HG03571 (cell line): ENCODE data around the gene THSD7A.
"Not testable (repeated sequence)": the region's sequence is repeated elsewhere in the genome, so short reads cannot be mapped to it uniquely, and the experiment has no call there.

Experiments
- ATAC-seq: cut with Tn5 transposase; IDR thresholded peaks from one replicate; pipeline ENCODE4 v1.9.1; 2021; ENCODE audit not compliant: unreplicated experiment

THSD7A gene

DNA sequence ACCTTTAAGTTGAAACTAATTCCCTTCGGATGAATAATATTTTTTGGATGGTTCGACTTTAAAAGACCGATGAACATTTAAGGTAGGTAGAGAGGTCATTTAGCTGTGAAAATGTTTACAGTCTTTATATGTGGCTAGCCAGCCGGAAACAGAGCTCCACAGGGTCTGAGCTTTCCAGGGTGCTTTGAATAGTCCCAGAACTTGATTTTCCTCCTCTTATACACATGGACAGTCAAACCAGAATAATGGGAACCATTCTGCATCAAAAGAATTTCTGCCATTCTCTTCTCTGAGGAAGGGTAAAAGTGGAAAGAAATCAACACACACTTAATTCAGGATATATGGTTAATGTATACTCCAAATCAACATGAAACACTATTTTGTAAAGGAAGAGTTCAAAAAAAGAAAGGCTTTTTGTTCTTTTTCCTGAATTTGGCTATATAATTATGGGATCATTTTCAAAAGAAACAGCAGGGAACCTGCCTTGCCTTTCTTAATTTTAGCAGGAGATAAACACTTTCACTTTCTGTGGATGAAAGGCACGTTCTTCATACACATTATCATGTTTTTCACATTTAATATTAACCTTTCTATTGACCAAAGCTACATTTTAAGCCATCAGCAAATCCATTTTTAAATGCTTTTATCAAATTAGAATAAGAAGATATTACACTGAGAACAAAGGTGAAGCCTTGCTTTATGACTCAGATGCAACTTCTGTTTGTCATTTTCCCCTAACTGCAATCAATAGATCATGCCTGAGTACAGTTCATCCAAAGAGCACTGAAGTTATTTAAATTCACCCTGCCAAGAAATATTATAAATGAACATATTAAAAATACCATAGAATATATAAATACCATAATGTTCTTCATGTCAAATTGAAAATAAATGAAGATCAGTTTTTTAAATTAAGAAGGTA, 307.3 kb downstream of the THSD7A start:
- ATAC-seq: no peak

DNA sequence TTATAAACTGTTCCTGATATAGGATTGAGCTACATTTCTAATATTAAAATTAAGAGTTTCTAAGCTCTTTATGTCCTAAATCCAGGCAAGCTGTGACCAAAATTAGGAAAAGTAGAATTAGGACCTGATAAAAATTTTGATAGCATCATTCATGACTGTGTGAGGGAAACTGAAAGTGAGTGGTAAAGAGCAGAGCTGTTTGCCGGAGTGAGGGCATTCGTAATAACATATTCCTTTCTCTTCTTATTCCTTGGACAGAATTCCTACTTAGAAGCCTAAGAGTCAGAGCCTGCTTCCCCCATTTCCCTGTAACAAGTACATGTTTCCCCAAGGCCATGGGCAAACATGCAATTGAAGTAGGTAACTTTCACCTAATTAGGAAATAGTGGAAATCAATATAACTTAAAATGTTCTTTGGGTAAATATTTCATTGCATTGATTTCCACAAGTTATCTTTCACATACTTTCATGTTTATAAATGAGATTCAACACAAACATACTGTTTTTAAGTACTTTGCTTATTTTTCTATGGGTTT, 310.0 kb downstream of the THSD7A start:
- not testable (repeated sequence) for ATAC-seq

DNA sequence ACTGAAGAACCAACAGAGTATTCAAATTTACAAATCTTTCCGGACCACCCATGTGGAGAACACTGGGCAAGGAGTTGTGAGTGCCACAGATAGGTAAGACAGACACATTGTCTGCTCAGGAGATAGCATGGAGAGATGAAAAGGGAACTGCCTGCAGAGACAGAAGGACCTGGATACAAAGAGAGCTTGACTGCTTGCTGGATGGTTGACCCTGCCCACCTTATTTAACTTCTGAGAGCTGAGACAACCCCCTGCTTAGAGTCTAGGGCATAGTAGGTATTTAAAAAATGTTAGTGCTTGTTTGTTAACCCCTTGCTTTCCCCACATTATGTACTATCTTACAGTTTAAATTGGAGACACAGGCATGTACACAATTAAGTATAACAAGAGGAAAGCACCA, 314.1 kb downstream of the THSD7A start:
- ATAC-seq: no peak

DNA sequence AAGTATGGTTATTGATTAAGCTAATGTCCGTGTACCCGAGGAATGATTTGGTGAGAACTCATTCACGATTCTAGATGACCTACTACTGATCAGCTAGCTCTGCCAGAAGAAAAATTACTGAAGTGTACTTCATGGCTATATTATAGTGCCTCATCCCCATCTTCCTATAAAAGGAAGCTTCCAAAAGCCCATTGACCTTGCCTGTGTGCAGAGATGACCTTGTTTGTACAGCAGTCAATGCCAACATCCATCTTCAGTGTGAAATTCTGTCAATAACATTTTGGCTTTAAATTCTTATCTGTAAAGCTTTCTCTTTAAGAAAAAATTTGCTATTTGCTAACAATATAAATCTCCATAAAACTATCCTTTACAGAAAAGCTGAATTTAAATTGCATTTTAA, 315.7 kb downstream of the THSD7A start:
- ATAC-seq: no peak

DNA sequence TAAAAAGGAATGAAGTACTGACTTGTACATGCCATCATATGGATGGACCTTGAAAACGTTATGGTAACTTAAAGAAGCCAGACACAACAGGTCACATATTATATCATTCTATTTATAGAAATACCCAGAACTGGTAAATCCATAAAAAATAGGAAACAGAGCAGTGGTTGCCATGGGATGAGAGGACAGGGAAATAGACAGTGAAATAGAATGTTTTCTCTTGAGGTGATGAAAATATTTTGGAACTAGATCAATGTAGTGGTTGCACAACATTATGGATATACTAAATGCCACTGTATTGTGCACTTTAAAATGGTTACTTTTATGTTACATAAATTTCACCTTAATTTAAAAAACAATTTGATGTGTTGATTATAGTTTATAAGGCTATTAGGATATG, 318.5 kb downstream of the THSD7A start:
- ATAC-seq: no peak

DNA sequence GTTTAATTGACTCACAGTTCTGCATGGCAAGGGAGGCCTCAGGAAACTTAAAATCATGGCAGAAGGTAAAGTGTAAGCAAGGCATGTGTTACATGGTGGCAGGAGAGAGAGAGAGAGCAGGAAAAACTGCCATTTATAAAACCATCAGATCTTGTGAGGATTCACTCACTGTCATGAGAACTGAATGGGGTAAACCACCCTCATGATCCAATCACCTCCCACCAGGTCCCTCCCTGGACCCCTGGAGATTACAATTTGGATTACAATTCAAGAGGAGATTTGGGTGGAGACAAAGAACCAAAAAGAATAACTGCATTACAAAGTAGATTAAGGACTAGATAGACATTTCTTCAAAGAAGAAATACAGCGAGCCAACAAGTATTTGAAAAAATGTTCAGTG, 324.1 kb downstream of the THSD7A start:
- no peak for ATAC-seq

DNA sequence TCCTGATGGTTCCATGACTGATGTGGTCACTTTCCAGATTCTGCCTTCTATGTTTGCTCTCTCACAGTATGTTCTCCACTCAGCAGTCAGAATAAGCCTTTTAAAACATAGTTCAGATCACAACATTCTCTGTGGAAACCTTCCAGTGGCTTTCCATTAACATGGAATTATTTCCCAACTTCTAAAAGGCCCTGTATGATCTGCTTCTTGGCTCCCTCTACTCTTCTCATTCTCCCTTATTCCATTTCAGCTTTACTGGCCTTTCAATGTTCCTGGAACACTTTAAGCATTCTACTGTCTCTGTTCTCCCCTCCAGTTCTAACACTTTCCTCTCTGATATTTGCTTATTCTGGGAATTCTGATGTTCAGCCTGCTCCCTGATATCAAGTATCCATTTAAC, 325.6 kb downstream of the THSD7A start:
- ATAC-seq: no peak

DNA sequence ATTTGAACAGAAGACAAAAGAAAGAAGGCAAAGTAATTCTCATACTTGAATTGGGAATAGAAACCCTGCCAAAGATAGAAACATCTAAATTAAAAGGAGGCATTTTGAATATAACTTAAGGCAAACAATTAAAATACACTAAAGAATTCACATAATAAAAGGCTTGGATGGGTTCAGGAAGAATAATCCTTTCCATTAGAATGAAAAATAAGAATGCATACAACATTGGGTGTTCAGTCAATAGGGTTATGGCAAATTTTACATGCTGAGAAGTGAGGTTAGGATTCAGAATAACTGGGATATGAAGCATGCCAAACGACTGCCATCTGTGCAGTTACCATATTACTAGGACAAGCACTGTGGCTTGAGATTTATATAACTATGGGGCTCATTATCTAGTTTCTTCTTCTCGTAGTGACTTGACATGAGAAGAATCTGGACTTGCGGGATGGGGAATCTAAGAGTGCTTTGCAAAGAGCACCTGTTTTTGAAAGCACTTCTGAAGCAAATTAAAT, 326.5 kb downstream of the THSD7A start:
- ATAC-seq: no peak

DNA sequence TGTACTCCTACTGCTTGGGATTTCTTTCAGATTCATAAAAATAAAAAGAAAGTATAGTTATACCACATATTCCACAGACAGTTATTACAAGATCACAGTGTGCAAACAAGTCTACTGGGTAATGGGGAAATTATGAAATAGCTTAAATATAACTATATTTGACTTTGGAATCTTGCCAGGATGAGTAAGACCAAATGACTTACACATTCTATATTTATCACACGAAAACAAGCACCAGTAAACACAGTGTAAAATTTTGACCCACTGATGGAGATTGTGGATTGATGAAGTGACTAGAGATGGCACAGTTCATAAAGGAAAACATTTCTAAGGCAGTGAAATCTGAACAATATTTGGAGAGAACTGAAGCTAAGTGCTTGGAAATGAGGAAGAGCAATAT, 339.7 kb downstream of the THSD7A start:
- no peak for ATAC-seq

DNA sequence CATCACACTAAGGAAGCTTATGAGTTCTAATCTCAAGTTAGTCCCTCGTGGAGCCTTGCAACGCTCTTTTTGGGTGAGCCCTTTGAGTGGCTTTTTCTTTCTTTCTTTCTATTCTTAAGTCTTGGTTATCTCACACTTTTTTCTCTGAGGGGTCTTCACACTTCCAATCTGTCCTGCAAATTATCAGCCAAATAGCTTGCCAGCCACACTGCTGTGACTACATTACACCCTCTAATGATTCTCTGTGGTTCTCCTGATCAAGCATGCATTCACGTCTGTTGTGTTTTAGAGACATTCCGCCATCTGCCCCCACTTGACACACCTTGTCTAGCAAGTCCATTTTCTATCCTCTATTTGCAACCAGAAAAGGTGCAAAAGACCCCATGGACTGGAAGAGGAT, 340.2 kb downstream of the THSD7A start:
- no peak for ATAC-seq

DNA sequence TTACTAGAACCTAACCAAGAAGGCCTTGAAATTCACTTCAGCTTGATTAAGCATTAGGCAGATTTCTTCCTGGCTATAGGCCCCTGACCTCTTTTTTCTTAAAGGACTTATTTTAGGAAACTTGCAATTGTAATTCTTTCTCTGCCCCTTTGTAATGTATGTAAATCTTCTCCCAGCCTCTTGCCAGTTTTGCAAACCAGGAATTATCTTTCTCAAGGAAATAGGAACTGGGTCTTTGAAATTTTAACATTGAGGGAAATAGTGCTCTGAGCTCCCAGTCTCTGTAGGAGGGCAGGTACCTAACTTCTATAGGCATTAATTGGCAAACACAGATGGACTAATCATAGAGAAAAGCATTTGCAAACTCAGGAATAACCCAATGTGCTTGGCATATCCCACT, 342.7 kb downstream of the THSD7A start:
- no peak for ATAC-seq

DNA sequence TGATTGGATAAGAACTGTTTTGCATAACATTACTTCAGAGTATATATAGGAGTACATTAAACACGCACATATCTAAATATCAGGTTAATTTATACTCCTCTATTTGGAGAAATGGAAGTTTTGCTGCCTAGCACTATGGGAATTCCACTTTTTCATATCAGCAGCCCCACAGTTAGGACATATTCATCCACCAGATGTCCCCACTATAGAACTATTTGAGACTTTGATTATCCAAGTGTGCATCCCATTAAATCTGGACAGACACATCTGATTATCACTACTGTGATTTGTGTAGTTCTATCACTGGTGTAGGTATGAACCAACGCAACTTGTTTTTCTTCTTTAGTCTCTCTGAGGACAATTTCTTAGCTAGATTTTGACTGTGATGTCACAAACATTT, 345.7 kb downstream of the THSD7A start:
- no peak for ATAC-seq

DNA sequence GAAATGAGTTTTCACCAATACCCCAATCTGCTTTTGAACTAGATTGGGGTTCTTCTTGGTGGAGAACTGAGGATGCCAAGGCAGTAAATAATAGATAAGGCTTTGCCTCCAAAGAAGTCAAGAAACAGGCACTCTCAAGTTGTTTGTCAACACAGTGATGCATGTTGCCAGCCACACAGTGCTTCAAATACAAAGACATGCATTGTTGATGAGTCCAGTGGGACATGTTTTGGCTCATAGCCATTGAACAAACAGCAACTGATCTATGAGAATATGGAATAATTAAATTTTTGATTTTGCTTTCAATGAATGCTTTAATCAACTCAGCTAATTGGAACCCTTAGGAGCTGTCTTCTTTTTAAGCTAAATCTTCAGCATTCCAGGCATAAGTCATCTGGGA, 346.4 kb downstream of the THSD7A start:
- no peak for ATAC-seq

DNA sequence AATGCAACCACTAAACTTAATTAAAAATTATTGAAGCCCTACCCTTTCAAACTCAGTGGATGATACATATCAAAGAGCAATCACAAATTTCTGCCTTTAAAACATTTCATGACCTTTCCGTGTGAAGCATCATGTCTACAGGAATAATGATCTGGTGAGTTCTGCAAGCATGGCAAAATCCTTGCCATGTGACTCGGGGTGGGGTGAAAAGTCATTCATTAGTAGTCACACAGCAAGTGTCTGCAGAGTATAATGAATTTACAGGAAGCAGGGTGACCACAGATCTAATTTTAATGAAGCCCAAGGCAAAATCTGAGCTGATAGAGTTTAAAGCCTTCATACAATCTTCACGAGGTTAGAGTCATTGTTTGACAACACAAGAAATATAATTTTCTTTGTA, 351.9 kb downstream of the THSD7A start:
- no peak for ATAC-seq

DNA sequence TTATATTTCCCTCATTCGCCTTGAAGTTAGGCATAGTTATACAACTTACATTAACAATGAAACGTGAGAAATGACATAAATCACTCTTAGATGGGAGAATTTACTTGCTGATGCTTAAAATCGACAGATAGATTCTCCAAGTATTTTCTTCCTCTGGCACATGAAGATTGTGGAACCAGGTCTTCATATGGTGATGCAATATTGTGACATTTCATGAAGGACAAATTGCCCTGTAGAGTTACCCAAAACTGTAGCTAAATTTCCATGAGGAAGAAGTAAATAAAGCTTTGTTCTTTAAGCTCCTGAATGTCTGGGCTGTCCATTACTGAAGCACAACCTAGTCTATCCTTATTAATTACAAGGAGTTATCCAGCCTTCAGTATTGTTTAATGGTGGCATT, 353.1 kb downstream of the THSD7A start:
- ATAC-seq: no peak

DNA sequence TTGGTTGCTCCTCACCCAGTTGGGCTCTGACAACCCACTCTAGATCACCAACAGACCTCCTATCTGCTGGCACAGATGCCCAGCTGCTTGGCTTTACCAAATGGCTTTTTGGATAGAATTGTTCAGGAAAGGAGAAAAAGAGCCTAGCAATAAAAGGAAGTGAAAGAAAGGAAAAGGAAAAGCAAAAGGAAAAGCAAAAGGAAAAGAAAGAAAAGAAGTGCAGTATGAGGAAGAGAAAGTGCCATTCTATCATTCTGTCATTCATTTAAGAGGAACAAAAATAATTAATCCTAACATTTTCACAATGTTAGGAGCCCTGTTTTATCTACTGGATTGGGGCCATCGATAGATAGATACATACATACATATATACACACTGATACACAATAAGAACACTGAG, 353.6 kb downstream of the THSD7A start:
- ATAC-seq: no peak

DNA sequence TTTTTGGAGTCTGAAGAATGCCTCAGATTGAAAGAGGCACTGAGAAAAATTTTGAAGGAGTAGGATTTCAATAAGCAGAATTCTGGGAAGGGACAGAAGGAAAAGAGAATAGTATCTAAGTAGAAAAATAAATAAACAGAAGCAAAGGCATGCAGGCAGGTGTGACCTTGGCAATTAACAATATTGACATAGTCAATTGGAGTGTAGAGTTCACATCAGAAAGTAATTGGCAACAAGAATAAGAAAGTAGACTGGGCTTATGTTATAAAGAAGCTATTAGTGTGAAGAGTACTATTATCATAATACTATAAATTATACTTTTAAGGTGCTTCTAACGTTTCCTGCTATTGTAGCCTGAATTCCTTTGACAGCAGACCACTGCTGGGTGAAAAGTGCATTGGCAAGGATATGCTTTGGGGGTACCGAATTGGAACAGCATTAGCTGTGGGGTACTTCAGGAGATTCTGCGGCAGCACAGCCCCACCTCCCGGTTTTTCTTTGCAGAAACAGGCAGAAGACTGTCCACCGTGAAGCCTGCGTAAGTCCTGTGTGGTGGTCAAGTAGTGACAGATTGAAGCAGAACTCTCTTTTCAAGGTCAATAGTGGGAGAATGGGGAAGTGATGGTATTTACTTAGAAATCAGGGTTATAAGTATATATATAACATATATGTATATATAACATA, 357.0 kb downstream of the THSD7A start:
- ATAC-seq: no peak

DNA sequence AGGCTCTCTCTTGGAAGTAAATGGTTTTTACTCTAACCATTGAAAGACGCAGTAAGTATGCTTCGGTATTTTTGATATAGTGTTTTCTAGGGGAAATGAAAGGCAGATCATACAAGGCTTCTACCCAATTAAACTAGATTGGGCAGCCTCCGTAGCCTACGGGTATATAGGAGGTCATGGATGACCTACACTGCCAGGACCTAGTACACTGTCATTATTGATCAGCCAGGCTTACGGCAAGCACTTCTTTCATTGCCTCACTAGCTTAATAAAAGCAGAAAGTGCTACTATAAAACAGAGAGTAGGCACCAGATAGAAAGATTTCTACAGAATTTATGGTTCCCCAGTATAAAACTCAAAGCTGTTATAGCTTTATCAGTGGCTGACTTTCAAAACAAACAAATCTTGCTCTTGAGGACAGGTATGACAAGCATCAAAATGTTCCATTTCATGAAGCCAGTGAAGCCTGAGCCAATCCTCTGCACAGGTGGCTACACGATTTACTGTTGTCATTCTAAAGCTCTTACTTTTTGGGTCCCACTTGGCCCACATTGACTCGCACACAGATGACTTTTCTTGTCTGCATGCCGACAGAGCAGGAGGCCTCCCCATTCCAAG, 358.1 kb downstream of the THSD7A start:
- no peak for ATAC-seq

DNA sequence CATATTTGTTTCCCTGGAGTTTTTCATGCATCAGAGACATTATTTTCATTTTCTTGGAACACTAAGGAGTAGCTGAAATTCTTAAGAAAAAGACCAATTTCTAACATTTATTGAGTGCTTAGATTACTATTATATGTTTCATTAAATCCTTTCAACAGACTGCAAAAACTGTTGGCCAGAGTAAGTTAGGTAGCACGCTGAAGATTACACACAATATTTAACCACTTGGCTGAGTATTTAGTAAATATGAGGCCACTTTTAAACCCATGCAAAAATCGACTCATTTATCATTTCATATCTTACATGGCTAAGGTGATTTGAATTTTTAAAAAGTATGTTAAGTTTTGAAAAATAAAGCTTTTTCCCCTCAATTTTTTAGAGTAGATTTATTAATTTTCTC, 358.8 kb downstream of the THSD7A start:
- ATAC-seq: no peak

DNA sequence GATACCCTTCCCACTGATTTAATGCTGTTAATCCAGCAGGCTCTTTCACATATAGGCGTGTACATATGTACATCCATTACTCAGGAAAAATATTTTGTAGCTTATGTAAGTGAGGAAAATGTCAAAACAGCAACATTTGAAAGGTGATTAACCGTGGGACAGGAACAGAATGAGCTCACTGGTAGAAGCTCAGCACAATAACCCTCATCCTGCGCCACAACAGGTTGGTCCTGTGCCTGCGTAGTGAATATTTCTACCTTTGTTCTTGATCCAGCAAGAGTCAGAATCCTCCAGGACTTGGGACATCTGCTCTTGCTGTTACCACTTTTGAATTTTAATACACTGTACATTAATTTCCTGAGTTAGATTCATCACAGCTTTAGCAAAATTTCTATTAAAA, 359.4 kb downstream of the THSD7A start:
- no peak for ATAC-seq

DNA sequence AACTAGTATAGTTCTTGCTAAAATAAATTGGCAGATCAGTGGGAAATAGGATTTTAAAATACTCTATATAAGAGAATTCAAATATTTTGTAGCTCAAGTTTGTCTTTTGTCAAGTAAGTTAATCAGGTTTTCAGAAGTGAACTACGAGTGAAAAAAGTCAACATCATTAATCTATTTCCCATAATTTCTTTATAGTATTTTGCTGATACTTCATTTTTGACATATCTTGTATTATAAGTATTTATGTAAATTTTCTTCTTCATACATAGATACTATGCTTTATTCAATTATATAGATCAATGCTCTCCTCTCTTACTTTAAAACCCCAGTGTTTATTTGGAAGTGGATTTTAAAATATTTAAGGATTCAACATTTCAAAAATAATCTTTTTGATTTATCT, 360.7 kb downstream of the THSD7A start:
- ATAC-seq: no peak
